Measurements from ENCODE around the gene TBK1. TPM values are rescaled to one million over a fixed set of nuclear protein-coding genes. Genes with fewer than 3 reads are reported as not detected.
A peak's percentile ranks its signal among the peaks of the same experiment; 100 is the strongest.

The TBK1 gene
- total and polyA plus RNA-seq, 9 of the 15 experiments (the other 6 are each of a cell fraction or from before 2014, with no cell fraction given): 20.4 to 42.0 (median 27.8) TPM

DNA sequence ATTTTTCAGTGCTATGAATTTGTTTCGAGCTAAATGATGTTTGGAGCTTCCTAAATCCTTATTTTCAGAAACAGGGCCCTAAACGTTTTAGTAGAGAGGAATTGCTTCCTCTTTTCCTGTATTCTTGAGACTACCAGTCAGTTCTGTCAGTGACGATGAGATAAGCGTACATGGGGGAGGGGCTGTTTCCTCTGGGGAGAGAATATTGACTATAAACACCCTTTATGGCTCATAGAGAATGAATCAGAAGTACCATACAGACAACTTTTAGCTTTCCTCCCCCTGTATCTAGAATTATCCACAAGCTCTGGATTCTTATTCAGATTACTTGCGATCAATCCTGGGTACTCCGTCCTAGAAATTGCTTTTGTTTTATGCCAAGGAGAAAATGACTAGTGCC, 5.1 kb downstream of the TBK1 start (continued):
- TF ChIP-seq BRF1 (IDR thresholded peaks at IDR 0.05; ENCODE audit: borderline replicate concordance, extremely low read depth, insufficient read length) (no peak), ZBTB34 (CRISPR knock-in tag; IDR thresholded peaks at IDR 0.05) (no peak), RBM15 (IDR thresholded peaks at IDR 0.05; ENCODE audit: insufficient read depth, low read length) (no peak), RAD21 (CRISPR knock-in tag; conservative IDR thresholded peaks at IDR 0.05 in 1 of 2, IDR thresholded peaks at IDR 0.05 in 1 of 2) (no peak), CUX1 (CRISPR knock-in tag; IDR thresholded peaks at IDR 0.05) (no peak), ZNF347 (CRISPR knock-in tag; IDR thresholded peaks at IDR 0.05; ENCODE audit: low read depth) (no peak), CHD2 (IDR thresholded peaks at IDR 0.05; ENCODE audit: low read depth, low read length) (peak; percentile 32; the same call in 1 of the 2 replicates), SRF (CRISPR knock-in tag; IDR thresholded peaks at IDR 0.05) (no peak; a peak in 1 of 4 replicates), ZNF217 (CRISPR knock-in tag; IDR thresholded peaks at IDR 0.05) (no peak), HSF4 (CRISPR knock-in tag; IDR thresholded peaks at IDR 0.05; ENCODE audit: borderline replicate concordance) (no peak), SUPT5H (IDR thresholded peaks at IDR 0.05) (no peak), HES1 (IDR thresholded peaks at IDR 0.05; ENCODE audit: low read depth) (no peak), POU5F1 (IDR thresholded peaks at IDR 0.05; ENCODE audit: borderline replicate concordance, low read depth, low read length, partially characterized antibody) (no peak)
- TF ChIP-seq, protein P1, sequence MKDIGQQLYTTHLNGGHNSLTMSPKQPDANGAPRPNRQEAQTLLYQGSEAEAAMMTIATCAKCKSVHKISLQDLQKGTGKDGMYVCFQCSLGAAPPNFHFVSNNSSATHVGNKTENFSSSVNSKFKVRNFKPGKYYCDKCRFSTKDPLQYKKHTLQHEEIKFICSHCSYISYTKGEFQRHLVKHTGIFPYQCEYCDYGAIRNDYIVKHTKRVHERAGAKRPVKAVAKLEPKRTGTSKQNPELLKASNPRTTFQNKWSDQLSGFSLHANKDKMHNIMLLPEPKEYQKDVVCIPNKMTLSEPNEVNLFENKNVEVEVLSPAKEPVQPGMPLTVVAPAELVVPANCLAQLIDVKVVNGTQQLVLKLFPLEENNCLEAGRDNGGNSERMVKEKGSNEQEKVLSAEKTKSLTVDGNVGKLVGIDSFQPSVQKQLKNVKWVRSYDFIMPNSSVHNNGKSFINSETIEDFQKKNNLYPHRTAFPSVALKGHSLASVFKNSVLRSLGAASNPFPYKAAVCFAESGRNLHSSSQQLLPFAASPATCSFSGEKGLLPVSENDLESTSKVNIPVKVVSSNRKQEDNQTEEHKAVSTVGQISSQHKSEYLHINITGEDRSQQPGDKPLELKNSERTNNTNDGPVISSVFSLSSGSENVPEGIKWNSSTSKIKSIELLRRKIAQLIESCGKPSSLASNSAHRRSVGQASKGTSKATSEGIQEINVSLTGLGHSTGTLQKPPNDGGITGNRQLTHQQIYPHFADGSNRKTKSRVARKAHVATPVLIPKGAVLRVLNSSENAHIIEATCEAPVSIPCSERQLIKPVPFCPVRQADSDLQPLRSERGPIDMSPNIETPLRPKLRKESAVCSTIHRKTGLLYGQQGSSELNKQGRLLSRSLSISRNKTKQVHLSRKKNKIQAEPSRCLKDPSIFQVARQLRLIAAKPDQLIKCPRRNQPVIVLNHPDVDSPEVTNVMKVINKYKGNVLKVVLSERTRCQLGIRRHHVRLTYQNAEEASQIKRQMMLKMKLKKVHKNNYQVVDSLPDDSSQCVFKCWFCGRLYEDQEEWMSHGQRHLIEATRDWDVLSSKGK (CRISPR knock-in tag; IDR thresholded peaks at IDR 0.05): no peak
- TF ChIP-seq, protein P2, sequence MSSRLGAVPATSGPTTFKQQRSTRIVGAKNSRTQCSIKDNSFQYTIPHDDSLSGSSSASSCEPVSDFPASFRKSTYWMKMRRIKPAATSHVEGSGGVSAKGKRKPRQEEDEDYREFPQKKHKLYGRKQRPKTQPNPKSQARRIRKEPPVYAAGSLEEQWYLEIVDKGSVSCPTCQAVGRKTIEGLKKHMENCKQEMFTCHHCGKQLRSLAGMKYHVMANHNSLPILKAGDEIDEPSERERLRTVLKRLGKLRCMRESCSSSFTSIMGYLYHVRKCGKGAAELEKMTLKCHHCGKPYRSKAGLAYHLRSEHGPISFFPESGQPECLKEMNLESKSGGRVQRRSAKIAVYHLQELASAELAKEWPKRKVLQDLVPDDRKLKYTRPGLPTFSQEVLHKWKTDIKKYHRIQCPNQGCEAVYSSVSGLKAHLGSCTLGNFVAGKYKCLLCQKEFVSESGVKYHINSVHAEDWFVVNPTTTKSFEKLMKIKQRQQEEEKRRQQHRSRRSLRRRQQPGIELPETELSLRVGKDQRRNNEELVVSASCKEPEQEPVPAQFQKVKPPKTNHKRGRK (tag; IDR thresholded peaks at IDR 0.05): no peak
